ENCODE data around the gene MVP.
"Not testable (repeated sequence)": the region's sequence is repeated elsewhere in the genome, so short reads cannot be mapped to it uniquely, and the experiment has no call there.

Gene MVP

GRCh38 chr16:29869067-29869466, 48.8 kb downstream of the MVP start:
- DNase-seq (ENCODE audit: low read depth in 1 of 2, low spot score in 1 of 2) = not testable (repeated sequence)

GRCh38 chr16:29871822-29872546, 51.7 kb downstream of the MVP start:
- no peak for DNase-seq (ENCODE audit: low read depth in 1 of 2, low spot score in 1 of 2)

GRCh38 chr16:29873319-29873718, 53.1 kb downstream of the MVP start:
- no peak for DNase-seq (ENCODE audit: low read depth in 1 of 2, low spot score in 1 of 2)

- DNase-seq (ENCODE audit: low read depth in 1 of 2, low spot score in 1 of 2) = no peak
These were observed 54.9 kb downstream of the MVP start for GRCh38 chr16:29875206-29875605.

GRCh38 chr16:29876217-29876593, 55.9 kb downstream of the MVP start:
- DNase-seq (ENCODE audit: low read depth in 1 of 2, low spot score in 1 of 2) = no peak

- DNase-seq (ENCODE audit: low read depth in 1 of 2, low spot score in 1 of 2) = peak in 1 of 2 donors; percentile 13
These were observed 56.5 kb downstream of the MVP start for GRCh38 chr16:29876594-29877249.

- no peak for DNase-seq (ENCODE audit: low read depth in 1 of 2, low spot score in 1 of 2)
These were observed 57.2 kb downstream of the MVP start for GRCh38 chr16:29877266-29877961.

GRCh38 chr16:29878172-29878571, 57.9 kb downstream of the MVP start:
- no peak for DNase-seq (ENCODE audit: low read depth in 1 of 2, low spot score in 1 of 2)

GRCh38 chr16:29881050-29881449, 60.8 kb downstream of the MVP start:
- no peak for DNase-seq (ENCODE audit: low read depth in 1 of 2, low spot score in 1 of 2)

- no peak for DNase-seq (ENCODE audit: low read depth in 1 of 2, low spot score in 1 of 2)
These were observed 63.7 kb downstream of the MVP start for GRCh38 chr16:29883987-29884386.

- DNase-seq (ENCODE audit: low read depth in 1 of 2, low spot score in 1 of 2) = not testable (repeated sequence)
These were observed 69.1 kb downstream of the MVP start for GRCh38 chr16:29889372-29889771.

- DNase-seq (ENCODE audit: low read depth in 1 of 2, low spot score in 1 of 2) = no peak
These were observed 71.5 kb downstream of the MVP start for GRCh38 chr16:29891525-29892457.

GRCh38 chr16:29892458-29892813, 72.2 kb downstream of the MVP start:
- no peak for DNase-seq (ENCODE audit: low read depth in 1 of 2, low spot score in 1 of 2)

GRCh38 chr16:29893553-29893952, 73.3 kb downstream of the MVP start:
- no peak for DNase-seq (ENCODE audit: low read depth in 1 of 2, low spot score in 1 of 2)

GRCh38 chr16:29894352-29894751, 74.1 kb downstream of the MVP start:
- DNase-seq (ENCODE audit: low read depth in 1 of 2, low spot score in 1 of 2) = no peak

GRCh38 chr16:29896841-29897240, 76.6 kb downstream of the MVP start:
- no peak for DNase-seq (ENCODE audit: low read depth in 1 of 2, low spot score in 1 of 2)

GRCh38 chr16:29897333-29897732, 77.1 kb downstream of the MVP start:
- DNase-seq (ENCODE audit: low read depth in 1 of 2, low spot score in 1 of 2) = no peak
